ENCODE measurements around the gene DAGLA.

DAGLA gene

GRCh38 chr11:61782841-61783240 lies 102.7 kb downstream of the DAGLA start:
- no peak for DNase-seq

- DNase-seq: no peak
Observed at GRCh38 chr11:61783717-61784505, 103.7 kb downstream of the DAGLA start.

GRCh38 chr11:61784506-61784805 lies 104.3 kb downstream of the DAGLA start:
- DNase-seq: no peak

GRCh38 chr11:61785837-61786402 lies 105.7 kb downstream of the DAGLA start:
- DNase-seq: no peak

GRCh38 chr11:61787928-61788491 lies 107.8 kb downstream of the DAGLA start:
- DNase-seq: peak; percentile 79

GRCh38 chr11:61791737-61792309 lies 111.6 kb downstream of the DAGLA start:
- DNase-seq: peak; percentile 69

- peak; percentile 93 for DNase-seq
Observed at GRCh38 chr11:61792310-61793082, 112.3 kb downstream of the DAGLA start, which contains the start of the genes FEN1 and TMEM258. TSS of gene FEN1 (plus strand) at chr11:61792911. CDS start at chr11:61795362, 2,451 bp downstream. TSS of gene TMEM258 (minus strand) at chr11:61792599. CDS start at chr11:61792558, 41 bp downstream.

- DNase-seq: no peak
Observed at GRCh38 chr11:61793083-61793828, 113.1 kb downstream of the DAGLA start.

- DNase-seq: no peak
Observed at GRCh38 chr11:61793829-61794204, 113.6 kb downstream of the DAGLA start.

GRCh38 chr11:61794579-61794978 lies 114.4 kb downstream of the DAGLA start:
- DNase-seq: no peak

- DNase-seq: no peak
Observed at GRCh38 chr11:61795459-61795858, 115.3 kb downstream of the DAGLA start.

- DNase-seq: no peak
Observed at GRCh38 chr11:61795876-61796526, 115.8 kb downstream of the DAGLA start.

All from NCI-H82 (cell line).